Activated naive CD4-positive, alpha-beta T cell treated with anti-CD3 and anti-CD28 coated beads, Interleukin-2, amount 50 U/mL, for 72 hours (primary cell): Measurements from ENCODE around the gene FOXL3. TPM values are rescaled to one million over a fixed set of nuclear protein-coding genes. Genes with fewer than 3 reads are reported as not detected.

ENCODE experiments used
- ATAC-seq, 2 donors: fragments of 150-1000 bp; cut with Tn5 transposase; 2 replicates each; pipeline ENCODE4 v1.10.0; 2021; ENCODE audit warnings: mild to moderate bottlenecking in 2 of 2, moderate library complexity in 2 of 2
- DNase-seq, 2 donors: peaks; one replicate each; pipeline ENCODE4 v3.0.0; 2021 to 2022; ENCODE audit warnings: low spot score in 2 of 2
- H3K27ac Mint-ChIP-seq, 2 donors: one replicate each; pipeline ENCODE4 v1.8.0; 2022; ENCODE audit warnings: mild to moderate bottlenecking in 2 of 2, mixed read lengths in 2 of 2
- H3K36me3 Mint-ChIP-seq, 2 donors: one replicate each; pipeline ENCODE4 v1.8.0; 2022; ENCODE audit warnings: mixed read lengths in 2 of 2
- H3K9me3 Mint-ChIP-seq, 2 donors: one replicate each; pipeline ENCODE4 v1.8.0; 2022; ENCODE audit warnings: mixed read lengths in 2 of 2
- total RNA-seq, 2 donors: library from RNA; stranded (reverse); gene quantifications; one replicate each; pipeline ENCODE4 v1.2.3, GENCODE V29; 2022

Gene FOXL3
- total RNA-seq, 2 donors from 2014 or later = not detected

DNA sequence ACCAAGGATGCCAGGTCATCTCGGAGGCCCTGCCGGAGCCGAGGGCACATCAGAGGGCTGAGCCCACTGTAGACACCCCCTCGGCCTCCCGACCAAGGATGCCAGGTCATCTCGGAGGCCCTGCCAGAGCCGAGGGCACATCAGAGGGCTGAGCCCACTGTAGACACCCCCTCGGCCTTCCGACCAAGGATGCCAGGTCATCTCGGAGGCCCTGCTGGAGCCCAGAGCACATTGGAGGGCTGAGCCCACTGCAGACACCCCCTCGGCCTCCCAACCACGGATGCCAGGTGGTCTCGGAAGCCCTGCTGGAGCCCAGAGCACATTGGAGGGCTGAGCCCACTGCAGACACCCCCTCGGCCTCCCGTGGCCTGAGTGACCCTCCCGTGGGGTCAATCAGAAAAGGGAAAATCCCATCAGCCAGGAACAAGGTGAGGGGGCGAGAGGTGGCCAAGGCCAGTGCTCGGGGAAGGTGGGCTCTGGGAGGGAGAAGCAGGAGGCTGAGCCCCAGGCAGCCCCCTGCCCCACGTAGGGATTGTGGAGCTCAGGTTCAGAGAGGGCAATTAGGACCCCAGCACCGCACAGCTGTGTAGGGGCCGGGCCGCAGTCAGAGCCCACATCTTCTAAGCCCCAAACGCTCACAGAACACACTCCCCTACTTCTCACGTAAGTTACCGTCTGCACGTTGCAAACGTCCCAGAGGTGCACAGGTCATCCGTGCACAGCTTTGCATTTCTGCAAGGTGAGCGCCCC lies 37.6 kb upstream of the FOXL3 start:
- DNase-seq = no peak
- H3K36me3 Mint-ChIP-seq = no peaks in the 10 kb centered on the region
- no peak for ATAC-seq
- H3K27ac Mint-ChIP-seq = no peak overlapping the region
- no peaks in the 10 kb centered on the region for H3K9me3 Mint-ChIP-seq

DNA sequence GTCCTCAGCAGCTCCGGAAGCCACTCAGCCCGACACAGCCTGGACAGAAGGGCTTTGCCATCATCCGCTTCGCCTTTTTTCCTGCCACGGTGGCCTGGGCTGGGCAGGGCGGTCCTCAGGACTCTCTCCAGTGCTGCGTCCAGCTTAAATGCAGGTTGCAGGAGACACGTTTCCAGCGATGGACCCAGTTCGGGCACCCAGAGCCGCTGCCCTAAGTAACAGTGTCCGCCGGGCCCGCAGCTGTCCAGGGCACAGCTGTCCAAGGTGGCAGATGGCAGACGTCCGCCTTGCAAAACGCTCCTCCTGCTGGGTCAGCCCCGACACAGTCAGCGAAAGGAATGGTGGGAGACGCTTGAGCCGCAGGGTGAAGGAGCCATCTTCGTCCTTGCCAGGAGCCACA lies 37.0 kb upstream of the FOXL3 start:
- Mint-ChIP-seq H3K27ac (no peak overlapping the region), H3K36me3 (no peaks in the 10 kb centered on the region), H3K9me3 (no peaks in the 10 kb centered on the region)
- no peak for ATAC-seq
- no peak for DNase-seq

DNA sequence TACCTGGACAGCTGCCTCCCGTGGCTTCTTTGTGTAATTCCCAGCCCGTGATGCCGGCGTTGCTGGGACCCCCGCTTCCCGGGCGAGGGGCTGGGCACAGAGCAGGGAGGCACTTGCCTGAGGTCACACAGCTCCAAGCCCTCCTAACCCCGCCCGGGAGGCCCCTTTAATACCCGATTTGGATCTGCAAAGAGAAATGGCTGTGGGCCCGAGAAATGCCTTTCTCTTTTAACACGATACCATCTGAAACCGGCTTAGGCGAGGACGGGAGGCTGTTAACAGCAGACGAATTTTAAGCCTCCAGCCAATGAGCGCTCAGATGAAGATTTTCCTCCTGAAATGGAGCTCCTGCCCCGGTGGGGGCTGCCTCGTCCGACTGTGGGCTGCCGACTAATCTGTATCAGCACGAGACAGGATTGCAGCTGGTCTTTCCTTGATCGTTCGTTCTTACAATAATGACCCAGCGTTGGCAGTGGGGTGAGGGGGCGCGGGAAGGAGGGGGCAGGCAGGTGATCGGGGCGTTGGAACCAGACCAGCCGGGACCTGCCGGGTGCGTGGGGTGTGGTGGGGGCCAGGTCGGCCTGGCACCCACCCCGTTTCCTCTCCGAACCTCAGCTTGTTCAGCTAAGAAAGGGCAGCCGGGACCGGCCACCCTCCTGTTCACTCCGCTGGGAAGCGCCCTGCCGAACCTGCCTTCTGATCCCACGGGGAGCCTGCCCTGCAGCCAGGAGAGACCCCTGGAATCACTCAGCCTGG lies 36.2 kb upstream of the FOXL3 start:
- no peak for ATAC-seq
- H3K27ac Mint-ChIP-seq = no peak overlapping the region
- DNase-seq = no peak
- no peaks in the 10 kb centered on the region for H3K36me3 Mint-ChIP-seq
- H3K9me3 Mint-ChIP-seq = no peaks in the 10 kb centered on the region

DNA sequence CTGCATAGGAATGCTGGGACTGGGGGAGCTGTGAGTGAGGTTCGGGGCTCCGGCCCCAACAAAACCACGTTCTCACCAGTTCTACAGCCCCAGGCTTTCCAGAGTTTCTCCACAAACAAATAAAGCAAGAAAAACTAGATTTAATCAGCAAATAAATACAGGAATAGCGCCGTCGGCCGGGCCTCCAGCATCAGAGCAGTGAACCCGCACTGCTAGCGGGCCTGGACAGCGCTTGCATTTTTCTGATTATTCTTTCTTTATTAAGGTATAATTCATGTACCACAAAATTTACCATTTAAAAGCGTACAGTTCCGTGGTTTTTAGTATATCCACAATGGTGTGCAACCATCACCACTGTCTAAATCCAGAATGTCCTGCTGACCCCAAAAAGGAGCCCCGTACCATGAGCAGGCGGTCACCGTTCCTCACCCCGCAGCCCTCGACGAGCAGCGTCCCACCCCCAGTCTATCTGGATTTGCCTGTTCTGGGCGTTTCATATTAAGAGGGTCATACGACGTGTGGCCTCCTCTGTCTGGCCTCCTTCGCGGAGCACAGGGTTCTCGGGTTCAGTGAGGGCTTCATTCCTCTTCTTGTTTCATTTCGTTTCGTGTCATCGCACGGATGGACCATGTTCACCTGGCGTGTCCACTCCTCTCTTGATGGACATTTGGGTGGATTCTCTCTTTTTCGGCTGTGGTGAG lies 35.5 kb upstream of the FOXL3 start:
- no peaks in the 10 kb centered on the region for H3K36me3 Mint-ChIP-seq
- DNase-seq (no peak), ATAC-seq (no peak)
- no peak overlapping the region for H3K27ac Mint-ChIP-seq
- no peaks in the 10 kb centered on the region for H3K9me3 Mint-ChIP-seq

DNA sequence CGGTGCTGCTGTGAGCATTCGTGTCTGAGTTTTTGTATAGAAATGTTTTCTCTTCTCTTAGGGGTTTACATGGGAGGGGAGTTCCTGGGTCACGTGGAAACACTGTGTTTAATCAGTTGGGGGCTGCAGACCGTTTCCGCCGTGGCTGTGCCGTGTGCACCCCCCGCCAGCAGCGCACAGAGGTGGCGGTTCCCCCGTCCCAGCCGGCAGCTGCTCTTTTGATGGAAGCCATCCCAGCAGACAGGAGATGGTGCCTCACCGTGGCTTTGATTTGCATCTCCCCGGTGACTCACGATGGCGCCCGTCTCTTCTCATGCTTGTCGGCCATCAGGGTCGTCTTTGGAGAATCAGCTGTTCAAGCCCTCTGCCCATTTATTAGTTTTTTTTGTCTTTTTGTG lies 34.9 kb upstream of the FOXL3 start:
- Mint-ChIP-seq H3K36me3 (no peaks in the 10 kb centered on the region), H3K27ac (no peak overlapping the region), H3K9me3 (no peaks in the 10 kb centered on the region)
- no peak for DNase-seq
- ATAC-seq = no peak

DNA sequence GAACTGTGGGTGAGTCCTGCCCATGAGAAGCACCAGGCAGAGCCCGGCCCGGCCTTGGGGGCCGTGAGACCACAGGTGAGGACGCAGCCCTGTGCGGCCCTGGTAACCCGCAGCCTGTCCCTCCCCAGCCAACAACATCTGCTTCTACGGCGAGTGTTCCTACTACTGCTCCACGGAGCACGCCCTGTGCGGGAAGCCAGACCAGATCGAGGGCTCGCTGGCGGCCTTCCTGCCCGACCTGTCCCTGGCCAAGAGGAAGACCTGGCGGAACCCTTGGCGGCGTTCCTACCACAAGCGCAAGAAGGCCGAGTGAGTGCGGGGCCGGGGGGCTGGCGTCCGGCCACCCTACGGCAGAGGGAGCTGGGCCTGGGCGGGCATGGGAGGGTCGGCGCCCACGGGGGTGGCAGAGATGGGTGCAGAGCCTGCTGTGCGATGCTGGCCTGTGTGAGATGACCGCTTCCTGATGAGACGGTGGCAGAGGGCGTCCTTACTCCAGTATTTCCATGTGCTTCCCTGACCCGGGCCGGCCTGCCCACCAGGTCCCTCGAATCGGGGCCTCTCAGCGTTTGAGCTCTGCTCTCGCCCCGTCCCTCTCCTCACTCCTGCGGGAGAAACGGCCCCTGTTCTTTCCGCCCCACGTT lies 34.1 kb upstream of the FOXL3 start:
- no peaks in the 10 kb centered on the region for H3K36me3 Mint-ChIP-seq
- no peak overlapping the region for H3K27ac Mint-ChIP-seq
- no peaks in the 10 kb centered on the region for H3K9me3 Mint-ChIP-seq
- ATAC-seq = no peak
- DNase-seq = no peak

DNA sequence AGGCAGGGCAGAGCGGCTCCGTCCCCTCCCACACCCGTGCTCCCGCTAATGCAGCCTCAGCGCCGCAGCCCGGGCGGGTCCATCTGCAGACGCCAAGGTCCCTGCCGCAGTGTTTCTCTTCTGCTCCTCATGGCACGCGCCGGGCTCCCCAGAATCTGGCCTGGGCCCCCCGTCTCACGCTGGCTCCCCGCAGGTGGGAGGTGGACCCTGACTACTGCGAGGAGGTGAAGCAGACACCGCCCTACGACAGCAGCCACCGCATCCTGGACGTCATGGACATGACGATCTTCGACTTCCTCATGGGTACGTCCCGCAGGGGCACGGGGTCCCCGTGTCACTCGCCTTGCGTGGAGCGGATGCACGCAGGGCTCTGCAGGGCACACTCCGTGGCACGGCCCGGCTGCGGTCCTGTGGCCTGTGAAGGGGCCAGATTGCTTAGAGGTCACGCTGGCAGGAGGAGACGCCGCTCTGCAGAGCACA lies 33.5 kb upstream of the FOXL3 start:
- Mint-ChIP-seq H3K36me3 (no peaks in the 10 kb centered on the region), H3K9me3 (no peaks in the 10 kb centered on the region), H3K27ac (no peak overlapping the region)
- no peak for DNase-seq
- no peak for ATAC-seq

DNA sequence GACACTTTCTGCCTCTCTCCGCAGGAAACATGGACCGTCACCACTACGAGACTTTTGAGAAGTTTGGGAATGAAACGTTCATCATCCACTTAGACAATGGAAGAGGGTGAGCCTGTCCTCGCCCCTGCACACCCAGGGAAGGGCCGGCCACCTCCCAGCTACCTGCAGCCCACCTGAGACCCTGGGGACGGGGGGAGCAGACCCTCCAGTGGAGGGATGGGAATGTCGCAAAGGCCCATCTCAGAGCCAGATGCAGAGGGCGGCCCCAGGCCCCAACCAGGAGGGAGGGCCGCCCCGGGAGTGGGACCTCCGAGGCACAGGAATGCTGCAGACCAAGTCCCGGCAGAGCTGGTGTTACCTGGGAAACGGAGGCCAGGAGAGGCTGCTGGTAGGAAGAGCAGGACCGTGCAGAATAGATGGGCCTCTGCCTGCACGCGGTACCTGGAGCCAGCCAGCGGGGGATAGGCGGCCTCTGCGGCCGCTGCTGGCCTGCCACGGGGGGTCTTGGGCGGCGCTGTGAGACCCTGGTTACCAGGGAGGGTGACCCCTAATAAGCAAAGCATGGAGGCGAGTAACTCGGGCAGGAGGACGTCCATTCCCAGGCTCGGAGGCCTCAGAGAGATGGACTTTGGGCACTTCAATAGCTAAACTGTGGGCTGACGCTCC lies 32.9 kb upstream of the FOXL3 start:
- DNase-seq = no peak
- no peak for ATAC-seq
- H3K36me3 Mint-ChIP-seq = peaks cover 2 to 5% of the 10 kb centered on the region in 2 donors
- no peak overlapping the region for H3K27ac Mint-ChIP-seq
- peaks cover 0 to 4% of the 10 kb centered on the region in 2 donors for H3K9me3 Mint-ChIP-seq

DNA sequence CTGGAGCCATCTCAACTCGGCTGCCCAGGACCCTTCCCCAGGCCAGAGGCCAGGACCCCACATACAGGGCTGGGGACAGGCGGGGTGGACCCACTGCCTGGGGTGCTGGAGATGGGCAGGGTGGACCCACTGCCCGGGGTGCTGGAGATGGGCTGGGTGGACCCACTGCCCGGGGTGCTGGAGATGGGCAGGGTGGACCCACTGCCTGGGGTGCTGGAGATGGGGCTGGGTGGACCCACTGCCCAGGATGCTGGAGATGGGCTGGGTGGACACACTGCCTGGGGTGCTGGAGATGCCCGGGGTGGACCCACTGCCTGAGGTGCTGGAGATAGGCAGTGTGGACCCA lies 32.4 kb upstream of the FOXL3 start:
- DNase-seq = no peak
- ATAC-seq = no peak
- peaks cover 4 to 9% of the 10 kb centered on the region in 2 donors for H3K9me3 Mint-ChIP-seq
- no peak overlapping the region for H3K27ac Mint-ChIP-seq
- peaks cover 6 to 10% of the 10 kb centered on the region in 2 donors for H3K36me3 Mint-ChIP-seq

DNA sequence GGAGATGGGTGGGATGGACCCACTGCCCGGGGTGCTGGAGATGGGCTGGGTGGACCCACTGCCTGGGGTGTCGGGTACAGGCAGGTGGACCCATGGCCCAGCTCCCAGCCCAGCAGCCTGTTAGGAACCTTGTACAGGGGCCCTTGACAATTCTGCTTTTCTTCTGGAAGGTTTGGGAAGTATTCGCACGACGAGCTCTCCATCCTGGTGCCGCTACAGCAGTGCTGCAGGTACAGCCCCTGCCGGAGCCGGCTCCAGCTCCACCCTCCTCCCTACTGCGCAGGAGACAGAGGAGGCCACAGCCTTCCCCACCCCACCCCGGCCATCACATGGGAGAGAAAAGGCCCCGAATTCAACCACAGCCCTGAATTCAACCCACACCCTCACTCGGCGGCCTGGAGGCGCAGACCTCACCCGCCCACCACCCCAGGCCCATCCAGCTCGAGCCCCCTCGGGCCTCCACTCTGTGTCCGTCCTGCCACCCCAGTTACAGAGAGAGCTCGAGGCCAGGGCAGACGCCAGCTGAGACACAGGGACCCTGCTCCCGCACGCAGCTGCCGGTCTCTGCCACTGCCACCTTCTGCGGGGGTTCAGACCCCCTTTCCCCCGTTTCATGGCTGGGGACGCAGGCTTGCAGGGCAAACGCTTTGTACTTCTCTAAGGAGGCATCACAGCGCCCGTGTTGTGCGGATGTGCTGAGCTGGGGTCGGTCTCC lies 31.3 kb upstream of the FOXL3 start:
- Mint-ChIP-seq H3K9me3 (peaks cover 5 to 9% of the 10 kb centered on the region in 2 donors), H3K27ac (no peak overlapping the region), H3K36me3 (peaks cover 6 to 12% of the 10 kb centered on the region in 2 donors)
- no peak for ATAC-seq
- DNase-seq = no peak

DNA sequence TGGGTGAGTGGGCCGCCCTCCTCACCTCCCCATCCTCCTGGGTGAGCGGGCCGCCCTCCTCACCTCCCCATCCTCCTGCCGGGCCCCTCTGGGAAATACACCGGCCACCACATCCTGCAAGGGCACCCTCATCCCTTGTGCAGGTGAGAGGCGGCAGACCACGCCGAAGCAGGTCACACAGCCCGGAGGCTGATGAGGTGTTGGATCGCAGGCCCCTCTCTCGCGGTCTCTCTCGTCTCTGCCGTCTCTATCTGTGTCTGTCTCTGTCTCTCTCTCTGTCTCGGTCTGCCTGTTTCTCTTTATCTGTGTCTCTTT lies 30.8 kb upstream of the FOXL3 start:
- ATAC-seq (no peak), DNase-seq (no peak)
- H3K36me3 Mint-ChIP-seq = peaks cover 6 to 12% of the 10 kb centered on the region in 2 donors
- no peak overlapping the region for H3K27ac Mint-ChIP-seq
- H3K9me3 Mint-ChIP-seq = peaks cover 5 to 9% of the 10 kb centered on the region in 2 donors

DNA sequence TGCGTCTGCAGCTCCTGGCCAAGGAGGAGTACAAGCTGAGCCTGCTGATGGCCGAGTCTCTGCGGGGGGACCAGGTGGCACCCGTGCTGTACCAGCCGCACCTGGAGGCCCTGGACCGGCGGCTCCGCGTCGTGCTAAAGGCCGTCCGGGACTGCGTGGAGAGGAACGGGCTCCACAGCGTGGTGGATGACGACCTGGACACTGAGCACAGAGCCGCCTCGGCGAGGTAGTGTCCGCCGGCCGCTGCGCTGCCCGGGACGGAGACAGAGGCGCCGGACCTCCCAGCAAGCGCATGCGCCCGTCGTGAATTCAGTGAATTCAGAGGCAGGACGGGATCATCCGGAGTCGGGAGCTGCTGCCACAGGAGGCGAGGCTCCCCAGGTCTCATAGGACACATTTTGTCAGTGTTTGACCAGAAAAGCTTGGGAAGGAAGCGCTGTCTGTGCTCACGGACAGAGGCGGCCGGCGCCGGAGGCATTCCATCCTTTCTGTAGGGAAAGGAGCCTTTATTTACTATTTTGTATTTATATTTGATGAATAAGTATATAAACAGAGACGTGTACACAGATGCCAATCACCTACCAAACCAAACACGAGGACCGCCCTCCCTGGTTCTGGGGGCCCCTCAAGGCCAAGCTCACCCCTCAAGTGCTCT lies 30.1 kb upstream of the FOXL3 start:
- no peak for ATAC-seq
- Mint-ChIP-seq H3K36me3 (peaks cover 6 to 12% of the 10 kb centered on the region in 2 donors), H3K9me3 (peaks cover 5 to 9% of the 10 kb centered on the region in 2 donors), H3K27ac (no peak overlapping the region)
- DNase-seq = no peak

DNA sequence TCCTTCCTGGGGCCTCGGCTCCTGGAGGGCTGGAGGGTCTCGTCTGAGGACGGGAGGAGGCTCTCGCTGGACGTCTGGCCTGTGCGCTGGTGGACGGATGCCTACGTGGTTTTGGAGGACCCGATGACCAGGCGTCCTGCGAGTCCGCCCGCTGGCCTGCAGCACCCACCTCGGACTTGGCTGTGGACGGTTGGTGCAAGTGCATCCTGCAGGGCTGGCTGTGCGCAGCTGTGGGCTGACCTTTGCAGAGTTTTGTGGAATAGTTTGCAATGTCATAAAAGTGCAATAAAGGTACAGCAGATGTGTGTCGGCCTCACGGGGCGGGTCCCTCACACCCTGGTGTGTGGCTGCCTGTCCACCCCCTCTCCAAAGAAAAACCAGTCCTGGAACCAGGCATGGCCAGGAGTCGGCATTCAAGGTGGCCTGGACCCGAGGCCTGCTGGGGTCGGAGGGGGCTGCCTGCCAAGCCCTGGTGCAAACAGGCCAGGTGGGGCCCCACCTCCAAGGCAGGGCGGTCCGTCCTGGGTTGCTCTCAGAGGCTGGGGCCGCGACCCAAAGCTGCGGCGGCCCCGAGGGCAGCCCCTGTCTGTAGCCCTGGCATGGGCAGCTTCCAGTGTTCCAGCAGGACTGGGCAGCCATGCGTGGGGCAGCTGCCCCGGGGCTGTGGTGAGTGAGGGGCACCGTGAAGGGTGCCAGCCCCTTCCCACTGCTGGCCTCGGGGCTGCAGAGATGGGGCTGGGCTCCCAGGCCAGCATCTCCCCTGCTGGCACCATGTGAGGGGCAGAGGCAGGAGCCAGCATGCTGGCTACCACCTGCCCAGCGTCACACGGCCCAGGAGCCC lies 29.3 kb upstream of the FOXL3 start:
- ATAC-seq (no peak), DNase-seq (no peak)
- H3K9me3 Mint-ChIP-seq = peaks cover 5 to 9% of the 10 kb centered on the region in 2 donors
- peaks cover 6 to 12% of the 10 kb centered on the region in 2 donors for H3K36me3 Mint-ChIP-seq
- no peak overlapping the region for H3K27ac Mint-ChIP-seq

DNA sequence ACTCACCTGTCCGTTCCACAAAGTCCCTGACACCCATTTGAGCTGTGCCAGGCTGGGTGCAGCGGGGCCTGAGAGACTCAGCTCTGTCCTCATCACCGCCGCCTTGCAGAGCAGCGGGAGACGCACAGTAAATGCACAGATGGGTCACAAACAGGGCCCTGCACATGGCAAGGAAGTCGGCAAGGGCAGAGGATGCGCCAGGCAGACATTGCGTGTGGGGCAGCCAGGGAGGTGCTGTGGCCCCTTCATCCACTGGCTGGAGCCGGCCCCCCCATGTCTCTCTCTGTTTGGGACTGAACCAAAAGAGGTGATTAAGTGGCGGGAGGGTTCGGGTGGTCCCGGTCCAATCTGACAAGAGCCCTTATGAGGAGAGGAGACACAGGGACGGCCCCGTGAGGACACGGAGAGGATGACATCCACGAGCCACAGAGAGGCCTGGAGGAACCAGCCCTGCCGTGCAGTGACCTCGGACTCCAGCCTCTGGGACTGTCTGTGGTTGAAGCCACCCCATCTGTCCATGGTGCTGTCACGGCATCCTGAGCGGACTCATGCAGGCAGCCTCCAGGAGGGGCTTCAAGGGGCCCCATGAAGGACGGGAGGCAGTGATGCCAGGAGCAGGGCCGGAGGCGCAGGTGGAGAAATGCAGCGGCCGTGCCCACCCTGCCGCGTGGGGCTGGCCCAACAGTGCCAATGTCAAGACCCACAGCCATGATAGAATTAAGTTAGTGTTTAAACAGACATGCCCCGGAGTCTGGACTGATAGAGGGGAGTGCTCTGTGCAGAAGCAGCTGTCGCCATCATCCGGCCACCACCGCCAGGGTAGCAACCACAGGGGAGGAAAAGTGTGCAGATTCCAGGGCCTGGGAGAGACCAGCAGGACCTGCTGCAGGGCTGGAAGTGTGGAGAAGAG lies 28.4 kb upstream of the FOXL3 start:
- DNase-seq = no peak
- peaks cover 6 to 12% of the 10 kb centered on the region in 2 donors for H3K36me3 Mint-ChIP-seq
- no peak for ATAC-seq
- no peak overlapping the region for H3K27ac Mint-ChIP-seq
- H3K9me3 Mint-ChIP-seq = peaks cover 5 to 9% of the 10 kb centered on the region in 2 donors
